A673 (cell line): ENCODE data around the gene OCIAD1. TPM values are rescaled to one million over a fixed set of nuclear protein-coding genes. Genes with fewer than 3 reads are reported as not detected.

ENCODE experiments used
- BruUV-seq: library from RNA; stranded (reverse); fragments of 400-500 nt; replicated peaks from 2 replicates; lab custom pipeline; 2021; lab: Mats Ljungman, UMichigan
- CTCF ChIA-PET: fragments of 300-600 bp; sonication (Branson Sonifier 250); formaldehyde crosslinking; loops from one replicate; lab custom pipeline; 2022; ENCODE audit warnings: antibody characterized with exemption; lab: Charles Lee
- POLR2A ChIA-PET: fragments of 300-600 bp; sonication (Branson Sonifier 250); formaldehyde crosslinking; loops from one replicate; lab custom pipeline; 2022; ENCODE audit warnings: antibody characterized with exemption; ENCODE audit not compliant: low non-redundant PET; lab: Charles Lee
- DNase-seq: peaks from one replicate; pipeline ENCODE4 v3.0.0-alpha.2; 2015; ENCODE audit warnings: low spot score
- H3K27ac ChIP-seq: fragments of 200-600 bp; sonication (generic); 2 replicates; pipeline ENCODE4 v1.5.1; 2016; ENCODE audit warnings: mixed run types, low read depth, mild to moderate bottlenecking, mixed read lengths, antibody characterized with exemption, low read length; ENCODE audit not compliant: poor library complexity, severe bottlenecking
- H3K27me3 ChIP-seq: fragments of 200-600 bp; sonication (generic); replicated peaks from 2 replicates; pipeline ENCODE4 v1.6.1; 2017; ENCODE audit warnings: mixed run types, low read depth, mild to moderate bottlenecking, mixed read lengths, antibody characterized with exemption, low read length; ENCODE audit not compliant: insufficient read depth, poor library complexity
- H3K36me3 ChIP-seq: fragments of 200-600 bp; sonication (generic); 2 replicates; pipeline ENCODE4 v1.6.1; 2016; ENCODE audit warnings: mixed run types, mild to moderate bottlenecking, mixed read lengths, antibody characterized with exemption, low read length; ENCODE audit not compliant: insufficient read depth, poor library complexity, severe bottlenecking
- H3K4me1 ChIP-seq: fragments of 200-600 bp; sonication (generic); 2 replicates; pipeline ENCODE4 v1.6.1; 2017; ENCODE audit warnings: mixed run types, mild to moderate bottlenecking, mixed read lengths, antibody characterized with exemption, low read length; ENCODE audit not compliant: insufficient read depth, poor library complexity, severe bottlenecking
- H3K4me3 ChIP-seq: fragments of 200-600 bp; sonication (generic); 2 replicates; pipeline ENCODE4 v1.5.1; 2016; ENCODE audit warnings: low read depth, mixed run types, mild to moderate bottlenecking, mixed read lengths, low read length; ENCODE audit not compliant: poor library complexity, severe bottlenecking
- H3K9me3 ChIP-seq: fragments of 200-600 bp; sonication (generic); 2 replicates; pipeline ENCODE4 v1.6.1; 2016; ENCODE audit warnings: mixed run types, low read depth, mild to moderate bottlenecking, mixed read lengths, antibody characterized with exemption, low read length; ENCODE audit not compliant: poor library complexity, severe bottlenecking
- CTCF ChIP-seq: fragments of 300-800, 200-600 bp; sonication (generic); conservative IDR thresholded peaks from 2 replicates; pipeline ENCODE4 v1.5.1; 2017; ENCODE audit warnings: low read depth, mild to moderate bottlenecking, antibody characterized with exemption, low read length, moderate library complexity, mixed read lengths
- EZH2 ChIP-seq: fragments of 200-600 bp; sonication (generic); IDR thresholded peaks from 2 replicates; pipeline ENCODE4 v1.6.1; 2017; ENCODE audit warnings: borderline replicate concordance, low read depth, mild to moderate bottlenecking, mixed read lengths, antibody characterized with exemption, low read length; ENCODE audit not compliant: poor library complexity, severe bottlenecking
- intact Hi-C: fragments of 100-400 bp; cut with micrococcal nuclease; formaldehyde crosslinking; loops from one replicate; pipeline ENCODE4 v1.10.0; 2022; ENCODE audit not compliant: unreplicated experiment
- total RNA-seq: library from RNA; stranded (reverse); gene quantifications from 2 replicates; pipeline ENCODE4 v1.2.3, GENCODE V29; 2021

The OCIAD1 gene
- total RNA-seq, 1 experiment from 2014 or later = 138 TPM

DNA sequence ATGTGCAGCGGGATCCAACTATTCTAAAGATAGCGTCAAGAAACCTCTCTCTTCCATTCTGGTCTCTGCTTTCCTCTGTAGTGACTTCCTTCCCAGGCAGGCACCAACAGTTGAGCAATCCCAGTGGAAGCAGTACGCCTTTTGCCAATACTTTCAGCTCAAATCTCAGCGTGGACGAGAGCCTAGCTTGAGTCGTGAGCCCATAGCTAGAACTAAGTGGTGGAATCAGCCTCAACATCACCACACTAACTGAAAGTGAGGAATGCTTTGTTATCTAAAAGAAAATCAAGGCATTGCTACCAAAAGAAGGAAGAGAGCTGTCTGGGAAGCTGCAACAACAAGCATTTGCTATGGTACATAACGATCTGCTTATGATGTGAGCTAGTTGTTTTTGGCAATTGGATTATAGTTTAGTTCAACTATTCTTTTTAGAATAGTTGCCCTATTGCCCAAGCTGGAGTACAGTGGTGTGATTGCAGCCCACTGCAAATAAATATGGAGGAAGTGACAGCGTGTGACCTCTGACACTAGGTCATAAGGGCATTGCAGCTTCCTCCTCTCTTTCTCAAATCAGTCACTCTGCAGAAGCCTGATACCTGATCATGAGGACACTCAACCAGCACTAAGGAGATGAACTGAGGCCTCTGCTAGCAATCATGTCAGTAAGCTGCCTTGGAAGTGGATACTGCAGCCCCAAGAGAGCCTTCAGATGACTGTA lies 26.1 kb upstream of the OCIAD1 start:
- Histone ChIP-seq H3K4me1 (no peaks in the 10 kb centered on the region), H3K36me3 (no peaks in the 10 kb centered on the region), H3K9me3 (no peaks in the 10 kb centered on the region), H3K27me3 (no peaks in the 10 kb centered on the region), H3K27ac (no peak overlapping the region), H3K4me3 (no peak overlapping the region)
- ChIA-PET CTCF (interaction anchor here (0.6 kb wide), 1 partner anchor 1828 kb away, joined by 4 read pairs; no protein-coding TSS in a partner anchor), POLR2A (no interaction called here)
- no peak for DNase-seq
- no TSS peak for BruUV-seq
- TF ChIP-seq EZH2 (no peak), CTCF (no peak)
- intact Hi-C loops = no loop called here

DNA sequence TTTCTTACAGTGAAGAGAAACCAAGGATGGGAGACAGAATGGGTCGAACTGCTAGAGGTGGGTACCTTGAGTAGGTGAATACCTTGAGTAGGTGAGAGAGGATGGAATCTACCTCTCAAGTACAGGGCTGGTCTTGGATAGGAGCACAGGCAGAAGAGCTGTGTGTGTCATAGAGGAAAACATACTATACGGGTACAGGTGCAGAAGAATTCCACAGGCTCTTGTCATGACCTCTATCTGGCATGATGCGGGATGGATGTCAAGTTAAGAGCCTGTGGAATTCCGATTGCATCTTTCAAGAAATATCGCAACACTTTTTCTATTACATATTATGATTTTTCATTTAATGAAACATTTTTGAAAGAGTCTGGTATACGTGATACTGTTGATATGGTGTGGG lies 18.0 kb upstream of the OCIAD1 start:
- no TSS peak for BruUV-seq
- DNase-seq = no peak
- ChIA-PET POLR2A (no interaction called here), CTCF (no interaction called here)
- no peaks in the 10 kb centered on the region for H3K36me3 ChIP-seq
- no peaks in the 10 kb centered on the region for H3K9me3 ChIP-seq
- TF ChIP-seq CTCF (no peak), EZH2 (no peak)
- H3K27me3 ChIP-seq = no peaks in the 10 kb centered on the region
- H3K27ac ChIP-seq = no peak overlapping the region
- H3K4me3 ChIP-seq = no peak overlapping the region
- intact Hi-C loops = no loop called here
- H3K4me1 ChIP-seq = no peaks in the 10 kb centered on the region

GRCh38 chr4:48813964-48814363 lies 16.9 kb upstream of the OCIAD1 start:
- DNase-seq = peak; percentile 39
- Histone ChIP-seq H3K27me3 (no peaks in the 10 kb centered on the region), H3K36me3 (no peaks in the 10 kb centered on the region), H3K27ac (no peak overlapping the region), H3K4me3 (no peak overlapping the region), H3K4me1 (no peaks in the 10 kb centered on the region), H3K9me3 (no peaks in the 10 kb centered on the region)
- POLR2A ChIA-PET = no interaction called here
- CTCF ChIA-PET = no interaction called here
- no TSS peak for BruUV-seq
- intact Hi-C loops = no loop called here
- TF ChIP-seq CTCF = no peak
- no peak for TF ChIP-seq EZH2
